K562 (cell line): ENCODE data around the gene ELMO1. TPM values are rescaled to one million over a fixed set of nuclear protein-coding genes. Genes with fewer than 3 reads are reported as not detected.

Experiments
- DMBX1 ChIP-seq: fragments of 250-450 bp; sonication (Bioruptor Pico); IDR thresholded peaks from 2 replicates; pipeline ENCODE4 v1.8.0; 2022; ENCODE audit warnings: inconsistent platforms, mild to moderate bottlenecking, moderate library complexity, borderline replicate concordance
- MAZ ChIP-seq, 2 experiments: fragments of 450-650 bp in 1 of 2; sonication (generic) in 1 of 2; formaldehyde crosslinking; IDR thresholded peaks in 1 of 2; conservative IDR thresholded peaks in 1 of 2; 2 replicates each; pipeline versions ENCODE4 v1.4.0 to v1.5.0; 2020; ENCODE audit warnings: mild to moderate bottlenecking in 1 of 2, missing genetic modification reagents in 1 of 2
- SMARCE1 ChIP-seq: fragments of 450-650 bp; IDR thresholded peaks from 2 replicates; pipeline ENCODE4 v1.7.1; 2016; ENCODE audit warnings: mild to moderate bottlenecking
- SMC3 ChIP-seq: conservative IDR thresholded peaks from 2 replicates; pipeline ENCODE4 v1.6.1; 2011; ENCODE audit warnings: low read depth, low read length, improper control_type of control experiment; ENCODE audit not compliant: insufficient read depth
- ZNF79 ChIP-seq: fragments of 250-450 bp; sonication (Bioruptor Pico); IDR thresholded peaks from 2 replicates; pipeline ENCODE4 v1.4.0; 2020; ENCODE audit warnings: low read depth, mild to moderate bottlenecking, moderate library complexity
- polyA plus RNA-seq, 8 experiments: library from polyadenylated mRNA; depleted of rRNA in 4 of 8; stranded (reverse) in 5 of 8; unstranded in 3 of 8; fragments of >200 nt; fragmentation: Nextera tagmentation in 2 of 8; fragmentation: Illumina TruSeq in 1 of 8; extraction: Ambion mirVana in 2 of 8; extraction: Trizol in 1 of 8; gene quantifications; 2 replicates each; pipeline versions ENCODE4 v1.2.1 to v1.2.3, GENCODE V29; 2011 to 2014; ENCODE audit warnings: inconsistent platforms in 1 of 8, missing spikeins in 1 of 8
- total RNA-seq, 7 experiments: library from RNA; depleted of rRNA in 6 of 7; stranded (reverse); fragments of >200 nt in 6 of 7; fragmentation: Illumina TruSeq in 2 of 7; extraction: Trizol in 2 of 7; gene quantifications; 2 replicates each; pipeline versions ENCODE4 v1.2.1 to v1.2.3, GENCODE V29; 2011 to 2021; ENCODE audit warnings: low replicate concordance in 1 of 7
- TF ChIP-seq, protein P1 (sequence below), 2 experiments: fragments of 450-650 bp in 1 of 2; sonication (generic) in 1 of 2; formaldehyde crosslinking in 1 of 2; IDR thresholded peaks; 2 replicates each; pipeline versions ENCODE4 v1.7.1 to v1.9.0; 2016 to 2022; ENCODE audit warnings: inconsistent platforms in 1 of 2, mild to moderate bottlenecking in 1 of 2, missing genetic modification reagents in 1 of 2
- TF ChIP-seq, protein P2 (sequence below): fragments of 200-600 bp; sonication (generic); IDR thresholded peaks from one replicate; pipeline ENCODE4 v1.6.1; 2012; ENCODE audit warnings: mild to moderate bottlenecking, low read depth, low read length, inconsistent platforms

Gene ELMO1
- total and polyA plus RNA-seq, 9 of the 15 experiments (the other 6 are each of a cell fraction or from before 2014, with no cell fraction given), result 0.36 to 7.2 (median 3.6) TPM

GRCh38 chr7:37076668-37077067 is 372.0 kb downstream of the ELMO1 start (continued):
- TF ChIP-seq SMC3 (no peak), MAZ (CRISPR knock-in tag; conservative IDR thresholded peaks at IDR 0.05 in 1 of 2, IDR thresholded peaks at IDR 0.05 in 1 of 2) (peak in 1 of 2 experiments; percentile 71; a peak in 1 of 4 replicates), ZNF79 (CRISPR knock-in tag) (no peak), SMARCE1 (no peak), DMBX1 (CRISPR knock-in tag) (no peak)
- TF ChIP-seq, protein P1, sequence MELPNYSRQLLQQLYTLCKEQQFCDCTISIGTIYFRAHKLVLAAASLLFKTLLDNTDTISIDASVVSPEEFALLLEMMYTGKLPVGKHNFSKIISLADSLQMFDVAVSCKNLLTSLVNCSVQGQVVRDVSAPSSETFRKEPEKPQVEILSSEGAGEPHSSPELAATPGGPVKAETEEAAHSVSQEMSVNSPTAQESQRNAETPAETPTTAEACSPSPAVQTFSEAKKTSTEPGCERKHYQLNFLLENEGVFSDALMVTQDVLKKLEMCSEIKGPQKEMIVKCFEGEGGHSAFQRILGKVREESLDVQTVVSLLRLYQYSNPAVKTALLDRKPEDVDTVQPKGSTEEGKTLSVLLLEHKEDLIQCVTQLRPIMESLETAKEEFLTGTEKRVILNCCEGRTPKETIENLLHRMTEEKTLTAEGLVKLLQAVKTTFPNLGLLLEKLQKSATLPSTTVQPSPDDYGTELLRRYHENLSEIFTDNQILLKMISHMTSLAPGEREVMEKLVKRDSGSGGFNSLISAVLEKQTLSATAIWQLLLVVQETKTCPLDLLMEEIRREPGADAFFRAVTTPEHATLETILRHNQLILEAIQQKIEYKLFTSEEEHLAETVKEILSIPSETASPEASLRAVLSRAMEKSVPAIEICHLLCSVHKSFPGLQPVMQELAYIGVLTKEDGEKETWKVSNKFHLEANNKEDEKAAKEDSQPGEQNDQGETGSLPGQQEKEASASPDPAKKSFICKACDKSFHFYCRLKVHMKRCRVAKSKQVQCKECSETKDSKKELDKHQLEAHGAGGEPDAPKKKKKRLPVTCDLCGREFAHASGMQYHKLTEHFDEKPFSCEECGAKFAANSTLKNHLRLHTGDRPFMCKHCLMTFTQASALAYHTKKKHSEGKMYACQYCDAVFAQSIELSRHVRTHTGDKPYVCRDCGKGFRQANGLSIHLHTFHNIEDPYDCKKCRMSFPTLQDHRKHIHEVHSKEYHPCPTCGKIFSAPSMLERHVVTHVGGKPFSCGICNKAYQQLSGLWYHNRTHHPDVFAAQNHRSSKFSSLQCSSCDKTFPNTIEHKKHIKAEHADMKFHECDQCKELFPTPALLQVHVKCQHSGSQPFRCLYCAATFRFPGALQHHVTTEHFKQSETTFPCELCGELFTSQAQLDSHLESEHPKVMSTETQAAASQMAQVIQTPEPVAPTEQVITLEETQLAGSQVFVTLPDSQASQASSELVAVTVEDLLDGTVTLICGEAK (IDR thresholded peaks at IDR 0.05), result no peak
- TF ChIP-seq, protein P1 (CRISPR knock-in tag; IDR thresholded peaks at IDR 0.05), result no peak
- TF ChIP-seq, protein P2, sequence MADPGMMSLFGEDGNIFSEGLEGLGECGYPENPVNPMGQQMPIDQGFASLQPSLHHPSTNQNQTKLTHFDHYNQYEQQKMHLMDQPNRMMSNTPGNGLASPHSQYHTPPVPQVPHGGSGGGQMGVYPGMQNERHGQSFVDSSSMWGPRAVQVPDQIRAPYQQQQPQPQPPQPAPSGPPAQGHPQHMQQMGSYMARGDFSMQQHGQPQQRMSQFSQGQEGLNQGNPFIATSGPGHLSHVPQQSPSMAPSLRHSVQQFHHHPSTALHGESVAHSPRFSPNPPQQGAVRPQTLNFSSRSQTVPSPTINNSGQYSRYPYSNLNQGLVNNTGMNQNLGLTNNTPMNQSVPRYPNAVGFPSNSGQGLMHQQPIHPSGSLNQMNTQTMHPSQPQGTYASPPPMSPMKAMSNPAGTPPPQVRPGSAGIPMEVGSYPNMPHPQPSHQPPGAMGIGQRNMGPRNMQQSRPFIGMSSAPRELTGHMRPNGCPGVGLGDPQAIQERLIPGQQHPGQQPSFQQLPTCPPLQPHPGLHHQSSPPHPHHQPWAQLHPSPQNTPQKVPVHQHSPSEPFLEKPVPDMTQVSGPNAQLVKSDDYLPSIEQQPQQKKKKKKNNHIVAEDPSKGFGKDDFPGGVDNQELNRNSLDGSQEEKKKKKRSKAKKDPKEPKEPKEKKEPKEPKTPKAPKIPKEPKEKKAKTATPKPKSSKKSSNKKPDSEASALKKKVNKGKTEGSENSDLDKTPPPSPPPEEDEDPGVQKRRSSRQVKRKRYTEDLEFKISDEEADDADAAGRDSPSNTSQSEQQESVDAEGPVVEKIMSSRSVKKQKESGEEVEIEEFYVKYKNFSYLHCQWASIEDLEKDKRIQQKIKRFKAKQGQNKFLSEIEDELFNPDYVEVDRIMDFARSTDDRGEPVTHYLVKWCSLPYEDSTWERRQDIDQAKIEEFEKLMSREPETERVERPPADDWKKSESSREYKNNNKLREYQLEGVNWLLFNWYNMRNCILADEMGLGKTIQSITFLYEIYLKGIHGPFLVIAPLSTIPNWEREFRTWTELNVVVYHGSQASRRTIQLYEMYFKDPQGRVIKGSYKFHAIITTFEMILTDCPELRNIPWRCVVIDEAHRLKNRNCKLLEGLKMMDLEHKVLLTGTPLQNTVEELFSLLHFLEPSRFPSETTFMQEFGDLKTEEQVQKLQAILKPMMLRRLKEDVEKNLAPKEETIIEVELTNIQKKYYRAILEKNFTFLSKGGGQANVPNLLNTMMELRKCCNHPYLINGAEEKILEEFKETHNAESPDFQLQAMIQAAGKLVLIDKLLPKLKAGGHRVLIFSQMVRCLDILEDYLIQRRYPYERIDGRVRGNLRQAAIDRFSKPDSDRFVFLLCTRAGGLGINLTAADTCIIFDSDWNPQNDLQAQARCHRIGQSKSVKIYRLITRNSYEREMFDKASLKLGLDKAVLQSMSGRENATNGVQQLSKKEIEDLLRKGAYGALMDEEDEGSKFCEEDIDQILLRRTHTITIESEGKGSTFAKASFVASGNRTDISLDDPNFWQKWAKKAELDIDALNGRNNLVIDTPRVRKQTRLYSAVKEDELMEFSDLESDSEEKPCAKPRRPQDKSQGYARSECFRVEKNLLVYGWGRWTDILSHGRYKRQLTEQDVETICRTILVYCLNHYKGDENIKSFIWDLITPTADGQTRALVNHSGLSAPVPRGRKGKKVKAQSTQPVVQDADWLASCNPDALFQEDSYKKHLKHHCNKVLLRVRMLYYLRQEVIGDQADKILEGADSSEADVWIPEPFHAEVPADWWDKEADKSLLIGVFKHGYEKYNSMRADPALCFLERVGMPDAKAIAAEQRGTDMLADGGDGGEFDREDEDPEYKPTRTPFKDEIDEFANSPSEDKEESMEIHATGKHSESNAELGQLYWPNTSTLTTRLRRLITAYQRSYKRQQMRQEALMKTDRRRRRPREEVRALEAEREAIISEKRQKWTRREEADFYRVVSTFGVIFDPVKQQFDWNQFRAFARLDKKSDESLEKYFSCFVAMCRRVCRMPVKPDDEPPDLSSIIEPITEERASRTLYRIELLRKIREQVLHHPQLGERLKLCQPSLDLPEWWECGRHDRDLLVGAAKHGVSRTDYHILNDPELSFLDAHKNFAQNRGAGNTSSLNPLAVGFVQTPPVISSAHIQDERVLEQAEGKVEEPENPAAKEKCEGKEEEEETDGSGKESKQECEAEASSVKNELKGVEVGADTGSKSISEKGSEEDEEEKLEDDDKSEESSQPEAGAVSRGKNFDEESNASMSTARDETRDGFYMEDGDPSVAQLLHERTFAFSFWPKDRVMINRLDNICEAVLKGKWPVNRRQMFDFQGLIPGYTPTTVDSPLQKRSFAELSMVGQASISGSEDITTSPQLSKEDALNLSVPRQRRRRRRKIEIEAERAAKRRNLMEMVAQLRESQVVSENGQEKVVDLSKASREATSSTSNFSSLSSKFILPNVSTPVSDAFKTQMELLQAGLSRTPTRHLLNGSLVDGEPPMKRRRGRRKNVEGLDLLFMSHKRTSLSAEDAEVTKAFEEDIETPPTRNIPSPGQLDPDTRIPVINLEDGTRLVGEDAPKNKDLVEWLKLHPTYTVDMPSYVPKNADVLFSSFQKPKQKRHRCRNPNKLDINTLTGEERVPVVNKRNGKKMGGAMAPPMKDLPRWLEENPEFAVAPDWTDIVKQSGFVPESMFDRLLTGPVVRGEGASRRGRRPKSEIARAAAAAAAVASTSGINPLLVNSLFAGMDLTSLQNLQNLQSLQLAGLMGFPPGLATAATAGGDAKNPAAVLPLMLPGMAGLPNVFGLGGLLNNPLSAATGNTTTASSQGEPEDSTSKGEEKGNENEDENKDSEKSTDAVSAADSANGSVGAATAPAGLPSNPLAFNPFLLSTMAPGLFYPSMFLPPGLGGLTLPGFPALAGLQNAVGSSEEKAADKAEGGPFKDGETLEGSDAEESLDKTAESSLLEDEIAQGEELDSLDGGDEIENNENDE, result no peak
